HUES48 (cell line): ENCODE results near the gene DRC7.

Experiments
- H3K27ac ChIP-seq: one replicate; pipeline ENCODE4 v1.7.0; 2013; ENCODE audit warnings: low read depth, low read length, inconsistent platforms
- H3K27me3 ChIP-seq: 2 replicates; pipeline ENCODE4 v1.6.1; 2013; ENCODE audit warnings: mild to moderate bottlenecking, low read length; ENCODE audit not compliant: control insufficient read depth, insufficient read depth
- H3K36me3 ChIP-seq: 2 replicates; pipeline ENCODE4 v1.6.1; 2013; ENCODE audit warnings: low read length; ENCODE audit not compliant: control insufficient read depth, insufficient read depth
- H3K4me1 ChIP-seq: 2 replicates; pipeline ENCODE4 v1.6.1; 2013; ENCODE audit warnings: mild to moderate bottlenecking, low read length; ENCODE audit not compliant: control insufficient read depth, insufficient read depth
- H3K4me3 ChIP-seq: 2 replicates; pipeline ENCODE4 v1.5.1; 2013; ENCODE audit warnings: mild to moderate bottlenecking, low read depth, low read length
- H3K9ac ChIP-seq: 2 replicates; pipeline ENCODE4 v1.6.1; 2013; ENCODE audit warnings: mild to moderate bottlenecking, low read depth, low read length, moderate library complexity
- H3K9me3 ChIP-seq: 2 replicates; pipeline ENCODE4 v1.6.1; 2013; ENCODE audit warnings: low read length; ENCODE audit not compliant: control insufficient read depth, insufficient read depth

The DRC7 gene

GRCh38 chr16:57651344-57652333, 43.0 kb upstream of the DRC7 start:
- no peaks in the 10 kb centered on the region for H3K4me1 ChIP-seq
- H3K4me3 ChIP-seq = no peak overlapping the region
- no peaks in the 10 kb centered on the region for H3K9me3 ChIP-seq
- H3K36me3 ChIP-seq = no peaks in the 10 kb centered on the region
- H3K27me3 ChIP-seq = no peaks in the 10 kb centered on the region
- H3K27ac ChIP-seq = no peak overlapping the region
- H3K9ac ChIP-seq = no peak overlapping the region

DNA sequence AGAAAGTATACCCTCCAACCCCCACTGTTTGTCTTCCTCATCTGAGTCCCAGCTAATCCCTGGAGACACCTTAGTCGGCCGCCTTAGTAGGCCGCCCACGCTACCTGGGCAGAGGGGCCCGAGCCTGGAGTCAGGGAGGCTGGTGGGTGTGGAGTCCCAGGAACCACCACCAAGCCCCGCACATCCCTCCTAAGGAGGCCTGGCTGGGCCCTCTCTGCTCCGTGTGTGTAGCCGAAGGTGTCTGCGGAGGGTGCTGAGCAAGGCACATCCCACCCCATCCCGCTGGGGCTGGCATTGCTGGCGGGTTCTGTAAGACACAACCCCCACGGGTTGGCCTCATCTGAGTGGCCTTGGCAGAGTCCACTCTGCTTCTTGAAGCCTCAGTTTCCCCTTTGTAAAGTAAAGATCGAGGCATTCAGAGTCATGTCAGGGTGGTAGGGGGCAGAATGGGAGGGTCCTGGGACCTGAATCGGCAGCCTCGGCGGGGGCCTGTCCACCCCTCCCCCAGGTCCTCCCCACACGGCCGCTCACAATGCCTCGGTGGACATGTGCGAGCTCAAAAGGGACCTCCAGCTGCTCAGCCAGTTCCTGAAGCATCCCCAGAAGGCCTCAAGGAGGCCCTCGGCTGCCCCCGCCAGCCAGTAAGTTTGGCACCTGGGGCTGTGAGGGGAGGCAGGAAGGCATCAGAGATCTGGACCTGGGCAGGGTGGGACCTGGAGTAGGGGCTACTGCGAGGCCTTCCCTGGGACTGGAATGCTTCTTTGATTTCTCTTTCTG, 41.7 kb upstream of the DRC7 start:
- Histone ChIP-seq H3K27me3 (no peaks in the 10 kb centered on the region), H3K9me3 (no peaks in the 10 kb centered on the region), H3K27ac (no peak overlapping the region), H3K9ac (no peak overlapping the region), H3K4me3 (no peak overlapping the region), H3K4me1 (no peaks in the 10 kb centered on the region), H3K36me3 (no peaks in the 10 kb centered on the region)

- Histone ChIP-seq H3K36me3 (no peaks in the 10 kb centered on the region), H3K9me3 (no peaks in the 10 kb centered on the region), H3K4me3 (no peak overlapping the region), H3K4me1 (no peaks in the 10 kb centered on the region), H3K9ac (no peak overlapping the region), H3K27me3 (no peaks in the 10 kb centered on the region), H3K27ac (no peak overlapping the region)
Observed at GRCh38 chr16:57653936-57654335, 40.7 kb upstream of the DRC7 start.

- Histone ChIP-seq H3K9ac (no peak overlapping the region), H3K27me3 (no peaks in the 10 kb centered on the region), H3K9me3 (no peaks in the 10 kb centered on the region), H3K4me3 (no peak overlapping the region), H3K4me1 (no peaks in the 10 kb centered on the region), H3K27ac (no peak overlapping the region), H3K36me3 (no peaks in the 10 kb centered on the region)
Observed at GRCh38 chr16:57656342-57656955, 38.2 kb upstream of the DRC7 start.

GRCh38 chr16:57657228-57657627, 37.4 kb upstream of the DRC7 start:
- Histone ChIP-seq H3K4me1 (no peaks in the 10 kb centered on the region), H3K36me3 (no peaks in the 10 kb centered on the region), H3K9me3 (no peaks in the 10 kb centered on the region), H3K27ac (no peak overlapping the region), H3K4me3 (no peak overlapping the region), H3K9ac (no peak overlapping the region), H3K27me3 (no peaks in the 10 kb centered on the region)

GRCh38 chr16:57658130-57658877, 36.3 kb upstream of the DRC7 start:
- H3K27ac ChIP-seq = no peak overlapping the region
- no peaks in the 10 kb centered on the region for H3K4me1 ChIP-seq
- no peaks in the 10 kb centered on the region for H3K36me3 ChIP-seq
- no peak overlapping the region for H3K9ac ChIP-seq
- H3K4me3 ChIP-seq = no peak overlapping the region
- H3K9me3 ChIP-seq = no peaks in the 10 kb centered on the region
- H3K27me3 ChIP-seq = no peaks in the 10 kb centered on the region

- no peak overlapping the region for H3K9ac ChIP-seq
- no peaks in the 10 kb centered on the region for H3K27me3 ChIP-seq
- no peak overlapping the region for H3K4me3 ChIP-seq
- no peaks in the 10 kb centered on the region for H3K36me3 ChIP-seq
- no peaks in the 10 kb centered on the region for H3K4me1 ChIP-seq
- H3K27ac ChIP-seq = no peak overlapping the region
- no peaks in the 10 kb centered on the region for H3K9me3 ChIP-seq
Observed at GRCh38 chr16:57658878-57659674, 35.5 kb upstream of the DRC7 start.

- no peak overlapping the region for H3K9ac ChIP-seq
- H3K9me3 ChIP-seq = no peaks in the 10 kb centered on the region
- no peaks in the 10 kb centered on the region for H3K27me3 ChIP-seq
- H3K4me1 ChIP-seq = no peaks in the 10 kb centered on the region
- no peaks in the 10 kb centered on the region for H3K36me3 ChIP-seq
- no peak overlapping the region for H3K4me3 ChIP-seq
- no peak overlapping the region for H3K27ac ChIP-seq
Observed at GRCh38 chr16:57660715-57661463, 33.7 kb upstream of the DRC7 start.

- Histone ChIP-seq H3K9me3 (no peaks in the 10 kb centered on the region), H3K36me3 (no peaks in the 10 kb centered on the region), H3K4me3 (no peak overlapping the region), H3K4me1 (no peaks in the 10 kb centered on the region), H3K9ac (no peak overlapping the region), H3K27ac (no peak overlapping the region), H3K27me3 (no peaks in the 10 kb centered on the region)
Observed at GRCh38 chr16:57661510-57661909, 33.1 kb upstream of the DRC7 start.
